ENCODE data around the gene SNAI3.

- TF ChIP-seq POLR2A (IDR thresholded peaks at IDR 0.05) (no peak), CTCF (IDR thresholded peaks at IDR 0.05) (no peak)
Observed at GRCh38 chr16:88705801-88706228, 19.5 kb upstream of the SNAI3 start.

Measured in Peyer's patch (tissue), 4 donors.